HG02798 (cell line): ENCODE data around the gene TJP3.

Source experiments
- ATAC-seq: cut with Tn5 transposase; IDR thresholded peaks from one replicate; pipeline ENCODE4 v1.9.1; 2021; ENCODE audit warnings: mild to moderate bottlenecking; ENCODE audit not compliant: unreplicated experiment, poor library complexity

The TJP3 gene

DNA sequence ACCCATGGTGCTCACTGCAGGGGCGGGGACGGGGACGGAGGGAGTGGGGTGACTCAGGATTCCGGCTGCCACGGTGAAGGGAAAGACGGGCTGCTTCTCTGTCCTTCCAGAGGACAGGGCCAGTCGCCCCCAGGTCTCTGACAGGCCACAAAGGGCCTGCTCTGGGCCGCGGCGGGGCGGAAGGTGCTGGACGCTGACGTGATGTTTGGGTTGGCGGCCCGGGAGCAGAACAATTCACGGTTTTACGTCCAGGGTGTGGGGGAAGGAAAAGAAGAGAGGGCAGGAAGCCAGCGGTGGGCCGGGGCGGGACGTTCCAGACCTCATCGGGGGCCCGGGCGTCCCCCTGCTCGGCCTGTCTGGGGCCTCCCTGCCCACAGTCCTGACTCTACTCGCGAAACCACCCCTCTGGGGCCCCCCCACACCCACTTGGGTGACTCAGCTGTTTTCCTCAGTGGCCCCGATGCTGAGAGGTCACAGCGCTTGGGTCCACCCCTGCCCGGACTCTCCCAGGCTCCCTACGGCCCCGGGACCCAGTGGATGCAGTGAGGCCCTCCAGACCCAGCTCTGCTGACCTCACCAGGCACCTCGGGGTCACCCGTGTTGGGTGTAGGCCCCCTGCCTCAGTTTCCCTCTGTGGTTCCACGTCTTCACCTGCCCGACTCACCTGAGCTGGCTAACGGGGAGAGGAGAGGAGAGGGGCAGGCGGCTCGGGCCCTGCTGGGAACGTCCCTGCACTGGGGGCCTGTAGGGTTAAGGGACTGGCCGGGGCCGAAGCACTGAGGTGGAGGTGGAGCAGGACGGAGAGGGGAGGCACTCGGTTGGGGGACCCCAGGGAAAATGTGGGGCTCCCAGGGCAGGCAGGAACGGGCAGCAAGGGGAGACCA is 37.1 kb upstream of the TJP3 start:
- no peak for ATAC-seq

DNA sequence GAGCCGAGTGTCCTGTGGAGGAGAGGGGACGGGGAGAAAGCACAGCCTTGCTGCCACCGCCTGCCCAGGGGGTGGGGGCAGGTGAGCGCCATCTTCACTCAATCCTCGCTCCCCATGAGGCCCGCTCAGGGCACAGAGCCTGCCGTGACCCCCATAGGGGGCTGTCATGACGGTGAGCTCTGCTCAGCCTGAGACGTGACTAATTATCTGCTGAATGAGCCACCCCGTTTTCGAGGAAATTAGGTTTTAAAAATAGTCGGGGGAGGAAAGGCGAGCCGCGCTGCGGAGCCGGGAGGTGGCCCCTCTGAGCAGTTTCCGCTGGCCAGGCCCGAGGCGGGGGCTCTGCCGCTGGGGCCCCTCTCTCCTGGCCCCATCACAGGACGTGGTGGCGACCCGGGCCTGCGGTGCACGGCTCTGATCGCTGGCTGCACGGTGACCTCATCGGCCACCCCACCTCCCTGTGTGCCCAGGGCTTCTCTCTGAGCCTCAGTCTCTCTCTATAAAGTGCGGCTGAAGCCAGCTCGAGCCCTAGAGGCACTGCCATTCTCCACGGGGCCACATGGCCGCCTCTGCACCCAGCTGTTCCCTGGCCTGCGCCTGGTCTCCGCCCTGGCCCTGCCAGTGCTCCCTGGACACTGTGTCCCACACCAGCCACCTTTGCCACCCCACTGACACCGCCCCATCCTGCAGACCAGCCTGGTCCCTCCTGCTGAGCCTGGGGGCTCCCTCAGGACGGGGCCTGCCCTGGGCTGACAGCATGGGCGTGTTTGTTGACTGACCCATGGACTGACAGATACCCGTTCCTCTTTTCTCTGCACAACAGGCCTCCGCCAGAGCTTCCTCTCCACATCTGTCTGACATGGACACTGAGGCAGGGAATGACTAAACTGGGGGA is 36.3 kb upstream of the TJP3 start:
- ATAC-seq, result no peak

DNA sequence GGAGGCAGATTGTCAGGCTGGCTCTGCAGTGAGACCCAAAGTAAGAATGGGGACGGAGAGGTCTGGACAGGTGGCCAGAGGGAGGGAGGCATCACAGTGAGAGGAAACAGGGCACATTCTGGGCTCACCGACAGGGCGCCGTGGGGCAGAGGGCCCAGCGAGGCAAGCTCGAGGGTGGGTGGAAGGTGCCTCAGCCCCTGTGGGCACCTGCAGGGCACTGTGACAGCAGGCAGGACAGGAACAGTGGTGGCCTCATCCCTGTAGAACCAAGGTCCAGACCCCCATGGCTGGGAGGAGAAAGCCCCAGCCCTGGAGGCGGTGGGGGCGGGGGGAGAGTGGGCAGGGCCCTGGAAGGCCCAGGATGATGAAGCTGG is 35.6 kb upstream of the TJP3 start:
- ATAC-seq, result no peak

DNA sequence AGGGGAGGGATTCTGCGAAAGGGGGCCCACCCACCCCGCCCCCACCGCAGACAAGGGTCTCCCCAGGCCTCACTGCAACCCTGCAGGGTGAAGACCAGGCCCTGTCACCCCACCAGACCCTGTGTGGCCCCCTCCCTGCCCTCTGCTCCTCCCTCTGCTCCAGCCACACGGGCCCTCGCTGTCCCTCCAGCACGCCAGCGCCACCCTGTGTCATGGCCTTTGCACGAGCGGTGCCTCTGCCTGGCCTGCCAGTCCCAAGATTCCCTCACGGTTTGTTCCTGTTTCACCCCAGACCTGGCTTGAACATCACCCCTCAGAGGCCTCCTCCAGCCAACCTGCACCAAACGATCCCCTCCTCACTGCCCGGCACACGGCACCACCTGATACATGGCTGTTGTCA is 35.2 kb upstream of the TJP3 start:
- no peak for ATAC-seq

DNA sequence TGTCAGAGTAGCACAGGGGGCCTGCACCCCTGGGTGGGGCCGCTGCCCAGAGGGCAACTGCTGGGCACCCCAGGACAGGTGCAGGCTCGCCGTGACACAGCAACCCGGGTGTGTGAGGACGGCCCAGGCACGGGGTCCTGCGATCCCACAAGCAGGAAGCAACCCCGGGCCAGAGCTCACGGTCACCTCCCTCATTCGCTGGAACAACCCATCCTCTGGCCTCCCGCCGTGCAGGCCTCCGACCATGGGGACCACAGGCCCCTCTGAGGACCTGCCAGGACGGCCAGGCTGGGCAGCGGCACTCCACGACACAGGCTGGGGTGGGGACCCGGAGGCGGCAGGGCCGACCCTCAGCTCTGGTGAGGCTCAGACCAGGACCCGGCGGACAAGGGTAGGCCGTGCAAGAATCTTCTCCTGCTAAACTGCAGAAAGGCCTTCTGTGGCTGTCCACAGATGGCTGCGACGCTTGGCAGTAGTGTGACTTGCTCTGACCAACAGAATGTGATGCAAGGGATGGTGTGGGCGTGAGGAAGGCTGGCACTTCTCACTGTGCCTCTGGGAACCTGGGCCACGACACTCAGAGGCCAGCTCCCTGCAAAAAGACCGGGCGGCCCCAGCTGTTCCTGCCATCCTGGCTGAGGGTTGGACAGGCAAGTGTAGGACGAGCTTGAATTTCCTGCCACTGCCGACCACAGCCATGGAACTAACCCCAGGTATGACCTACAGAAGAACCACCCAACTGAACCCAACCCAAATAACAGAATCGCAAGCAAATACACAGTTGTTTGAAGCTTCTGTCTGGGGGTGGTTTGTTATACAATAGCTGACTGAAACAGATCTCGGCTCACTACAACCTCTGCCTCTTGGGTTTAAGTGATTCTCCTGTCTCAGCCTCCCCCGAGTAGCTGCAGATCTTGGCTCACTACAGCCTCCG is 34.4 kb upstream of the TJP3 start:
- ATAC-seq, result no peak

DNA sequence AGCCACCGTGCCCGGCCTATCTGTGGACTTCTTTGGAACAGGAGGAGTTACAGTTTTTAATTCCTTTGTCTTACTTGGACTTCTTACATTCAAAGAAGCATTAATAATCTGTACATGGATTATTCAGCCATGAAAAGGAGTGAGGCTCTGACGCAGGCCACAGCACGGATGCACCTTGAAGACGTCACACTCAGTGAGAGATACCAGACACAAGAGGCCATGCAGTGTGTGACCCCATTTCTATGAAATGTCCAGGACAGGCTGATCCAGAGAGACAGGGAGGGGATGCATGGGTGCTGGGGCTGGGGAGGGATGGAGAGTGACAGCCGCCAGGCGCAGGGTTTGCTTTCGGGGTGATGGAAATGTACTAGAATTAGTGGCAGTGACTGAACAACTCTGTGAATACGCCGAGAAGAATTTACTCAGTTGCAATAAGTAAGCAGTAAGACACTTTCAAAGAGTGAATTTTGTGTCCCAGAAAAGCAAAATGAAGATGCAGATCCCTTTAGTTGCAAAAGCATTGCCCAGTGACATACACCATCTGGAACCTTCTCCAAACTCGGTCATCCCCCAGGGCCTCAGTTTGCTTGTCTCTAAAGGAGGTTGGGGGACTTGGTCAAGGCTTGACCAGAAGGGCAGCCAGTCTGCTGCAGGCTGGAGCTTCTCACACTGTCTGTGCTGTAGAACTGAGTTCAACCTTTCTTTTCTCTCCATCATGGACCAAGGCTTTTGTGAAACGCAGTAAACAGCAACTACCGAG is 33.2 kb upstream of the TJP3 start:
- ATAC-seq, result no peak

DNA sequence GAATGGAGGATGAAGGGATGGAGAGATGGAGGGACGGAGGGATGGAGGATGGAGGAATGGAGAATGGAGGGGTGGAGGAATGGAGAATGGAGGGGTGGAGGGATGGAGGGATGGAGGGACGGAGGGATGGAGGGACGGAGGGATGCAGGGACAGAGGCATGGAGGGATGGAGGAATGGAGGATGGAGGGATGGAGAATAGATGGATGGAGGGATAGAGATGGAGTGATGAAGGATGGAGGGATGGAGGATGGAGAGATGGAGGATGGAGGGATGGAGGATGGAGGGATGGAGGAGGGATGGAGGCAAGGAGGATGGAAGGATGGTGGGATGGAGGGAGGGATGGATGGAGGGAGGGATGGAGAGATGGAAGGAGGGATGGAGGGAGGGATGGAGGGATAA is 30.0 kb upstream of the TJP3 start:
- no peak for ATAC-seq

DNA sequence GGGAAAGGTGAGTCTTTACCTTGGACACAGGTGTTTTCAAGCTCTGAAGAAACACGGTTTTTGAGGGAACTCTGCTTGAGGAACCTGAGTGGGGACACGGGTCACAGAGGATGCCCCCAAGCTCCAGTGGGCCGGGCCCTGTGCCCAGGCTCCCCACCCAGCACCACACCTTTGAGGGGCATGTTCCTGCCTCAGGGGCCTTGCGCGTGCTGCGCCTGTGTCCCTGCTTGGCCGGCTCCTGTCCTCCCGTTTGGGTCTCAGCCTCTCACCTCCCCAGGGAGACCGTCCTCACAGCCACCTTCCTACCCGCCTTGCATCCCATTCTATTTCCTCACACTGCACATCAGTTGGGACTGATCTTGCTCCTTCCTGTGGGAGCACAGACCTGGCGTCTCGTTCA is 29.0 kb upstream of the TJP3 start:
- ATAC-seq, result no peak

DNA sequence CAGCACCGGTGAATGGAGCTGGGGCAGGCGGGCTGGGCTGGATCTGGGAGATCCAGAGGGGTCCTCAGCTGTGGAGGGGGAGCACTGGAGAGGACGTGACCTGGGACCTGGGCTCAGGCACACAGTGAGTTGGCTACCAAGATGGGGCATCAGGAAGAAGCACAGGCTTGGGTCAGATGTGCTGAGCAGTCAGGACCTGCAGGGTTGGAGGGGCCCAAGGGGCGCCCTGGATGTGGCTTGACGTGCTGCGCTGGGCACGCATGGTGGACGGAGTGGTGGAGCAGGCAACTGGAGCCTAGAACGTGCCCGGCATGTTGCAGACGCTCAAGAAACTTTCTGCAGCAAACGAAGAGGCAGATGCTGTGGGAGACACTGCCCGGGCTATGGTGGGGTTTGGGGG is 28.6 kb upstream of the TJP3 start:
- ATAC-seq, result no peak

DNA sequence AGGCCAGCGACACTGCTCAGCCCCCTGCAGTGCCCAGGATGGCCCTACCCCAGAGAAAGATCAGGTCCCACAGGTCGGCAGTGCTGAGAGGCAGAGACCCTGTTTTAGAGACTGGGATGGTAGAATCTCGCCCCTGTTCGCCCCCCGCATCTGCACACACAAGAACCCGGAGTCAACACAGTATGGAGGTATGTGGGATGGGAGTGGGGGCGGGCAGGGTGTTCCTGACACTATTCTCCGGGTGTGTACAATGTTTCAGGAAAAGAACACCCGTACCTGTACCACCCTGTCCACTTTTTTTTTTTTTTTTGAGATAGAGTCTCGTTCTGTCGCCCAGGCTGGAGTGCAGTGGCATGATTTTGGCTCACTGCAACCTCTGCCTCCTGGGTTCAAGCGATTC is 27.2 kb upstream of the TJP3 start:
- no peak for ATAC-seq

DNA sequence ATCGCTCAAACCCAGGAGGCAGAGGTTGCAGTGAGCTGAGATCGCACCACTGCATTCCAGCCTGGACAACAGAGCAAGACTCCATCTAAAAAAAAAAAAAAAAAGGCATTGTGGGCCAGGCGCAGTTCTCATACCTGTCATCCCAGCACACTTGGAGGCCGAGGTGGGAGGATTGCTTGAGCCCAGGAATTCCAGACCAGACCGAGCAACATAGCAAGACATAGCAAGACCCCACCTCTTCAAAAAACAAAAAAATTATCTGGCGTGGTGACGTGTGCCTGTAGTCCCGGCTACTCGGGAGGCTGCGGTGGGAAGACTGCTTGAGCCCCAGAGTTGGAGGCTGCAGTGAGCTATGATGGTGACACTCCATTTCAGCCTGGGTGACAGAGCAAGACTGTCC is 25.9 kb upstream of the TJP3 start:
- no peak for ATAC-seq

DNA sequence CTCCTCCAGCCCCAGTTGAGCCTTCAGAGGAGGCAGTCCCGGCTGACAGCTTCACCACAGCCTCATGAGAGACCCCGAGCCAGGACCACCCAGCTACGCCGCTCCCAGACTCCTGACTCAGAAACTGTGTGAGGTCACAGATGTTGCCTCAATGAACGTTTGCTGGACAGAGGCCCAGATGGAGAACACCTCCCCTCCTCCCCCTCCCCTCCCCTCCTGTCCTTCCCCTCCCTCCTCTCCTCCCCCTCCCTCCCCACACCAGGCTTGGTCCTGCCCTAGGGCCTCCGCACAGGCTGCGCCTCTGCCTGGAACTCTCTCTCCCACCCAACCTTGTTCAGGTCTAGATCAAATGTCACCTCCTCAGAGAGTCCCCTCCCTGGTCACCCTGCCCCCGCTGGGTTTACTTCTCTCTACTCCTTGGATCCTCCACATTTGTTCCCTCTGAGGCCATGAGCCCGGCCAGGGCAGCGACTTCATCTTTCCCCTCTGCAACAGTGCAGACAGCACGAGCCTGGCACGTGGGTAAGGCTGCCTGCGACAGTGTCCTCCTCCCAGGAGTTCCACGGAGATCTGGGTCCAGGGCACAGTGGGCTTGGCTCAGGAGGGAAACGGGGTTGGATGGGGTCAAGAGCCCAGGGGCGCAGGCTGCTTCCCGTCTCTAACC is 25.3 kb upstream of the TJP3 start:
- no peak for ATAC-seq

DNA sequence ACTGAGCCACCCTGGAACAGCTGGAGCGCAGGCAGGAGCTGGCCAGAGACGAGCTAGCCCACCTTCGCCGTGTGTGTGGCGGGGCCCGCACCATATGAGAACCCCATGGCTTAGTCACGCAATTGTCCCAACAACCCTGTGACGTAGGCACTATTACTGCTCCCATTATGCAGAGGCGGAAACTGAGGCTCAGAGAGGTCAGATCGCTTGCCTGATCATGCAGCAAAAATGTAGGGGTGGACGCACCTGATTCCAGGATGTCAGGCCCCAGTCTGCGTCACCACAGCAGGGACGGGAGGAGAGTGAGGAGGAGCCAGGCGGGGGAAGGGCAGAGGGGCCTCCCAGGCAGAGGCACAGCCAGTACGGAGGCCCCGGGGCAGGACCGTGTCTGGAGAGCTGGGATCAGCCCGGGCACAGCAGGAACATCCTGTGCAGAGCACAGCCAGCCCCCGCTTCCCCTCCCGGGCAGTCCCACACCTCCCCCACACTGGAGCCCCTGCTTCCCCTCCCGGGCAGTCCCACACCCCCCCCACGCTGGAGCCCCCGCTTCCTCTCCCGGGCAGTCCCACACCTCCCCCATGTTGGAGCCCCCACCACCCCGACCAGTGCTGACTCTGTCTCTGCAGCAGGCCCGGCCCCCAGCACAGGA is 24.7 kb upstream of the TJP3 start:
- ATAC-seq, result no peak

DNA sequence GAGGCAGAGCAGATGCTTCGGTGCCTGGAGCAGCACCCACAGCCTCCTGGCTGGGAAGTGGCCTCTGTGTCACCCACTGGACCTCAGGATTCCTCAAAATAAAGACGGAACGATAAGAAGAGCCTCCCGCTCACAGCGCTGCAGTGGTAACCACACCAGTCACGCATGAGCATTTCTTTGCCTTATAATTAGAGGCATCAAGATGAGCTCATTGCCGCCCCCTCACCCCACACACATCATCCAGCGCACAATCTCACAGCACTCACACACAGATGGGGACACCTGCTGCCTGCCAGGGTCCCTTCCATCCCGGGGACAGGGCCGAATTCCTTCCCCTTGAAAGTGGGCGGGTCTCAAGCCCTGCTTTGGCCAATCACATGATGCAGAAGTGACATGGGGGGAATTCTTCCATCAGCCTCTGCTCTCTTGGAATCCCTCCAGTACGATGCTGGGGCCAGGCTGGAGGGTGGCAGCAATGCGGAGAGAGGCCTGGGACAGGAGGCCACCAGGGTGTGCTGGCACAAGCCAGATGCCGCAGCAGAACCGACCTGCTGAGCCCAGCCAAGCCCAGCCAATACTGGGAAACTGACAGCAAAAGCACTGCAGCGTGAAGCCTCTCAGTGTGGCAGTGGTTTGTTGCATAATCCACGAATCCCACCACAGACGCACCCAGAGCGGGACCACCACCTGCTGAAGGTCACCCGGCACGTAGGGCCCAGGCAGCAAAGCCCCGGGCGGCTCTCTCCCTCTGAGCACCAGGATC is 23.9 kb upstream of the TJP3 start:
- ATAC-seq, result no peak

DNA sequence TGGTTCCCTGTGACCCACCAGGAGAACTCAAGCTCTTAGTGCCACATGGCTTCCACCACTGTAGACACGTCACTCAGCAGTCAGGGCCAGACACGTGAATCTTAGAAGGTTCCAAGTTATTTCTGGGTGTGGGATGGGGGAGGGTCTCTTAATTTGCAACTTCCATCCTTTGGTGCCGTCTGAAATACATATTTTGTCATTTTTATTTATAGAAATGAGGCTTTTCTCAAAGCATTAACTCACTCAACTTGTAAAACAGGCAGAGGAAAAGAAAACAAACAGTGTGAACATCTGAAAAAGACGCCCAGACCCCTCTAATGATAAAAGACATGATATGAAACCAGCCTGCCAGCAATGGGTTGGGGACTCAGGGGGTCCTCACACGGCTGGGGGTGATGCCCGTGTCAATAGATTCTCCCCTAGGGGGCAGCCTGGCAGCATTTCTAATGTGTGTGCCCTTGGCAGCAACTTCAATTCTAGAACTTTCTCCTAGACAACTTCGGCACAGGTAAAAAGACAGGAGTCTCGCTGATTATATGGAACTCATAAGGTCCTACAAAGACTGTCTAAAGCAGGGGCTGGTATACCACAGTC is 23.3 kb upstream of the TJP3 start:
- ATAC-seq, result no peak

DNA sequence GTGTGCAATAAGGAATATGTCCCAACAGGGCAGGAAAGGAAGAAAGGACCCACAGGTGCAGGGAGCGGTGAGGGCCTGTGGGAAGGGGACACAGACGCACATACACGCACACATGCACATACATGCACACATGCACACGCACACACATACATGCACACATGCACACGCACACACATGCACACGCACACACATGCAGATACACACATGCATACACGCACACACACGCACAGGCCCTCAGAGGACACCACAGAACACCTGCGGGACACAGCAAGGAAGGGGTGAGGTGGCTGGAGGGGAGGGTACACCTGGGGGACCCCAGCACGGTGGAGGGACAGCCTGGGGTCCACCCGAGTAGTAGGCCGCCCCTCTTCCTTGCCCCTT is 20.8 kb upstream of the TJP3 start:
- no peak for ATAC-seq

DNA sequence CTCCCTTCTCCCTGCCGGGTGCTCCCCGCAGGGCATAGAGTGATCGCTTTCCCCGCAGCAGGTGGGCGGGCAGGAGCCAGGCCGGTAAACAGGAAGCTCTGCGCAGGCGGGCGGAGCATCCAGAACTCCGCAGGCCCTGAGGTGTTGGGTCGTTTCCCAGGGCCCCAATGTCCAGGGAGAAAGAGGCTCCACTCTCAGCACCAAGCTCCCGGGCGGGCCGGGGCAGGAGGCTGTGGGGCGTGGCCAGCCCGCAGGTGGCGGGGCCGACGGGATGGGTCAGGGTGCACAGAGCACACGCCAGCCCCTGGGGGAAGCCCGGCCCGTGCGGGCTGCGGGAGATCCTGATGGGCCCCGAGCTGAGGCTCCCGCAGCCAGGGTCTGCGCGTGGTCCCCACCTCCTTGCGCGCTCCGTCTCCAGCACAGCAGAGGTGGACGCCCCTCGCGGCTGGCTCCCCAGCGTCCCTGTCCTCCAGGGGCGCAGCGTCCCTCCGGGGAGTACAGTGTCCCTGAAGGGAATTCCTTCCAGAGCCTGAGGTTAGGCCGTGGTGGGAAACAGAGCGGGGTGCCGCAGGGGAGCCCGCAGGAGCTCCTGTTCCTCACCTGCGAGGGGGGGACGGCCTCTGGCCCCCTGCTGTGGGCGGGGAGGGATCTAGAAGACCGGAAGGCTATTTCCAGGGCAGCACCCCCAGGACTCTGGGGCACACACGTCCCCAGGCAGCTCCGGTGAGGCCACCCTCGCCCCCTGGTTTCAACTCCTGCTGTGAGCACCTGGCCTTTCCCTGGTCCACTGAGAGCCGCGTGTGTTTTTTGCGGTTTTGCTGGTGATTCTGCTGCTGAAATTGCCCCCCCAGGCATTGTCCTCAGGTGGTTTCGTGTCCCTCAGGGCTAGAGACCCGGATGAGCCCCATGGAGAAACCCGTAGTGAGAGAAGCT is 20.1 kb upstream of the TJP3 start:
- no peak for ATAC-seq
